Activated B cell treated with CpG ODN at 0.5 μM for 24 hours (primary cell): ENCODE results near the gene NELL2. TPM values are rescaled to one million over a fixed set of nuclear protein-coding genes. Genes with fewer than 3 reads are reported as not detected.

Experiments
- ATAC-seq: fragments of 200-7000 bp; cut with Tn5 transposase; one replicate; pipeline ENCODE4 v1.10.0; 2021; ENCODE audit warnings: low read depth, mild to moderate bottlenecking, moderate library complexity
- CTCF ChIA-PET: fragments of 350-600 bp; sonication (Branson Sonifier 250); formaldehyde crosslinking; loops from one replicate; lab custom pipeline; 2021; ENCODE audit warnings: antibody characterized with exemption; lab: Charles Lee
- POLR2A ChIA-PET: fragments of 350-600 bp; sonication (Branson Sonifier 250); formaldehyde crosslinking; loops from one replicate; lab custom pipeline; 2021; ENCODE audit warnings: antibody characterized with exemption; lab: Charles Lee
- DNase-seq: peaks from one replicate; pipeline ENCODE4 v3.0.0; 2022
- H3K27ac Mint-ChIP-seq: one replicate; pipeline ENCODE4 v1.8.0; 2020; ENCODE audit warnings: mixed read lengths
- H3K27me3 Mint-ChIP-seq: one replicate; pipeline ENCODE4 v1.8.0; 2021; ENCODE audit warnings: mixed read lengths
- H3K36me3 Mint-ChIP-seq: one replicate; pipeline ENCODE4 v1.8.0; 2021; ENCODE audit warnings: low read depth, mixed read lengths
- H3K4me1 Mint-ChIP-seq: one replicate; pipeline ENCODE4 v1.8.0; 2021; ENCODE audit warnings: mixed read lengths
- H3K4me3 Mint-ChIP-seq: one replicate; pipeline ENCODE4 v1.8.0; 2020; ENCODE audit warnings: mild to moderate bottlenecking, mixed read lengths
- H3K9me3 Mint-ChIP-seq: one replicate; pipeline ENCODE4 v1.8.0; 2020; ENCODE audit warnings: mixed read lengths
- intact Hi-C: fragments of 100-400 bp; cut with micrococcal nuclease; formaldehyde crosslinking; loops from one replicate; pipeline ENCODE4 v1.15.1; 2024
- total RNA-seq: library from RNA; stranded (reverse); gene quantifications from 2 replicates; pipeline ENCODE4 v1.2.3, GENCODE V29; 2022
- TF ChIP-seq, protein P1 (sequence below): fragments of 200-600 bp; IDR thresholded peaks from one replicate; pipeline ENCODE4 v1.8.0; 2022; ENCODE audit warnings: antibody characterized with exemption, mild to moderate bottlenecking

NELL2 gene
- total RNA-seq, 1 donor from 2014 or later = not detected

DNA sequence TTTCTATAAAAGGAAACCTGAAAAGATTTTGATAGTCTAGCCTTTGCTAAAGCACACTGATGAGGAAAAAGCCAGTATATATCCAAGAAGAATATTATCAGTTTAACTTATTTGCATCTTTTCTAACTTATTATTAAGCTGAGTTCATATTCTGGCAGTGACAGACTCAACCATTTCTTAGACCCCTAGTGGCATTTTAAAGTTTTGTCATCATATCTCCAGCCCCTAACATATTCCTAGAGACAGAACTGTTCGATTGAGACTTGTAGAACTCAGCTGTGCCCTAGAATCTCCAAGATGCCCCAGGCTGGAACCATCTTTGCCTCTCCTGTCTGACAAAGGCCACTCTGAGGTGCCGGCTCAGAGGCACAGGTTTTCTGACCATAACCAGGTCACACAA is 365.6 kb downstream of the NELL2 start:
- TF ChIP-seq, protein P1, sequence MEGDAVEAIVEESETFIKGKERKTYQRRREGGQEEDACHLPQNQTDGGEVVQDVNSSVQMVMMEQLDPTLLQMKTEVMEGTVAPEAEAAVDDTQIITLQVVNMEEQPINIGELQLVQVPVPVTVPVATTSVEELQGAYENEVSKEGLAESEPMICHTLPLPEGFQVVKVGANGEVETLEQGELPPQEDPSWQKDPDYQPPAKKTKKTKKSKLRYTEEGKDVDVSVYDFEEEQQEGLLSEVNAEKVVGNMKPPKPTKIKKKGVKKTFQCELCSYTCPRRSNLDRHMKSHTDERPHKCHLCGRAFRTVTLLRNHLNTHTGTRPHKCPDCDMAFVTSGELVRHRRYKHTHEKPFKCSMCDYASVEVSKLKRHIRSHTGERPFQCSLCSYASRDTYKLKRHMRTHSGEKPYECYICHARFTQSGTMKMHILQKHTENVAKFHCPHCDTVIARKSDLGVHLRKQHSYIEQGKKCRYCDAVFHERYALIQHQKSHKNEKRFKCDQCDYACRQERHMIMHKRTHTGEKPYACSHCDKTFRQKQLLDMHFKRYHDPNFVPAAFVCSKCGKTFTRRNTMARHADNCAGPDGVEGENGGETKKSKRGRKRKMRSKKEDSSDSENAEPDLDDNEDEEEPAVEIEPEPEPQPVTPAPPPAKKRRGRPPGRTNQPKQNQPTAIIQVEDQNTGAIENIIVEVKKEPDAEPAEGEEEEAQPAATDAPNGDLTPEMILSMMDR = no peak
- ChIA-PET POLR2A (no interaction called here), CTCF (no interaction called here)
- intact Hi-C loops = no loop called here
- Mint-ChIP-seq H3K27ac (no peak overlapping the region), H3K36me3 (no peaks in the 10 kb centered on the region), H3K9me3 (no peaks in the 10 kb centered on the region), H3K4me3 (no peak overlapping the region), H3K27me3 (no peaks in the 10 kb centered on the region), H3K4me1 (no peaks in the 10 kb centered on the region)
- ATAC-seq = no peak
- no peak for DNase-seq

DNA sequence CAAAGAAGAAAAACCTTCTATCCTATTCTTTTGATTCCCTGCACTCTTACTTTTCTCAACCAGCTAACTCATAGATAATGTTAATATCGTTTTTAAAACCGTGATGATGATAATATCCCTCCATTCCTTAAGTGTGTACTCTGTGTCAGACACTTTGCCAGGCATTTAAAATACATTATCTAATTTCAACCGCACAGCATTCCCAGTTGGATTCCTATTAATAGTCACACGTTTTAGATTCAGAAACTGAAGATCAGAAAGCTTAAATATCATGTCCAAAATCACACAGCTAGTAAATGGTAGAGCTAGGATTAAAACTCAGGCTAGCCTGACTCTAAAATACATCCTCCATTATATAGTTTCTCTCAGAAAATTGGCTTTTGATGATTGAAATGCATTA is 366.0 kb downstream of the NELL2 start:
- no peak for DNase-seq
- ChIA-PET POLR2A (no interaction called here), CTCF (interaction anchor here (0.6 kb wide), 1 partner anchor 411 kb away, joined by 3 read pairs; no protein-coding TSS in a partner anchor)
- H3K27me3 Mint-ChIP-seq = no peaks in the 10 kb centered on the region
- H3K4me3 Mint-ChIP-seq = no peak overlapping the region
- intact Hi-C loops = no loop called here
- no peak for ATAC-seq
- no peak overlapping the region for H3K27ac Mint-ChIP-seq
- H3K4me1 Mint-ChIP-seq = no peaks in the 10 kb centered on the region
- TF ChIP-seq, protein P1 = no peak
- H3K36me3 Mint-ChIP-seq = no peaks in the 10 kb centered on the region
- no peaks in the 10 kb centered on the region for H3K9me3 Mint-ChIP-seq

GRCh38 chr12:44509471-44509870 is 366.6 kb downstream of the NELL2 start:
- no peaks in the 10 kb centered on the region for H3K27me3 Mint-ChIP-seq
- no peak for DNase-seq
- TF ChIP-seq, protein P1 = no peak
- intact Hi-C loops = no loop called here
- no peaks in the 10 kb centered on the region for H3K4me1 Mint-ChIP-seq
- H3K9me3 Mint-ChIP-seq = no peaks in the 10 kb centered on the region
- no peak for ATAC-seq
- no peaks in the 10 kb centered on the region for H3K36me3 Mint-ChIP-seq
- ChIA-PET POLR2A (no interaction called here), CTCF (interaction anchor here (0.6 kb wide), 1 partner anchor 412 kb away, joined by 3 read pairs; no protein-coding TSS in a partner anchor)
- H3K4me3 Mint-ChIP-seq = no peak overlapping the region
- no peak overlapping the region for H3K27ac Mint-ChIP-seq

DNA sequence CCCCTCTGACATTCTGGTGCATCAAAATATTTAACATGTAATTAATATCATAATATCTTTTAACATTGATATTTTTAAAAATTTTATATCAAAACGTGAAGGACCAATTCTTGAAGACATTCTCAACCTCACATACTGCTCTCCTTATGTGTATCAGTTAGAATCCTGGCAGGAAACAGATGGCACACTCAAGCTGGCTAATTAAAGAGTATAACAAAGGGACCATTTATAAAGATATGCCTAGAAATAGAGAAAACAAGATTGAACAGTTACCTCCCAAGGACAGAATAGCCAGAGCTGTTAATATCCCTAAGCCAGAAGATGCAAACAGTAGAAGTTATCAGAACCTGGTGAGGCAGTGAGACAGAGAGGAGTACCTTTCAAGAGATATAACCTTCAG is 368.7 kb downstream of the NELL2 start:
- no peak for DNase-seq
- no peaks in the 10 kb centered on the region for H3K4me1 Mint-ChIP-seq
- TF ChIP-seq, protein P1 = no peak
- H3K27me3 Mint-ChIP-seq = no peaks in the 10 kb centered on the region
- CTCF ChIA-PET = no interaction called here
- POLR2A ChIA-PET = no interaction called here
- H3K36me3 Mint-ChIP-seq = no peaks in the 10 kb centered on the region
- no peaks in the 10 kb centered on the region for H3K9me3 Mint-ChIP-seq
- ATAC-seq = no peak
- intact Hi-C loops = no loop called here
- no peak overlapping the region for H3K27ac Mint-ChIP-seq
- no peak overlapping the region for H3K4me3 Mint-ChIP-seq

DNA sequence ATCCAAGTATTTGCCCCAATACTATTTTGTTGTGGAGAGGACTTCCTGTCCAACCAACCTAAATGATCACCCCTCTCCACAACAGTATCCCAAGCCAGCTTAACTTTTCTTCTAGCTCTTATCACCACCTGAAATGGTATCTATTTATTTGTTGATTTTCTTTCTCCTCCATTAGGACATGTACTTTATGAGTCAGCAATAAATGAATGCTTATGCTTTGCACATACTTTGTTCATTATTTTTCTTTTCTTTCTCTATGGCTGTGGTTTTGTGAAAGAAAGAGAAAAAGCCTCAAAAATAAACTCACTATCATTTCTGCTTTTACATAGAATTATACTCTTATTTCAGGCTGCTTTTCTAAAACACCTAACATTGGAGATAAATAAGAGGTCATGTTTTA is 371.3 kb downstream of the NELL2 start:
- Mint-ChIP-seq H3K27ac (no peak overlapping the region), H3K9me3 (peaks cover 2% of the 10 kb centered on the region), H3K27me3 (no peaks in the 10 kb centered on the region), H3K4me1 (no peaks in the 10 kb centered on the region), H3K36me3 (no peaks in the 10 kb centered on the region), H3K4me3 (no peak overlapping the region)
- DNase-seq (no peak), ATAC-seq (no peak)
- ChIA-PET CTCF (no interaction called here), POLR2A (no interaction called here)
- intact Hi-C loops = no loop called here
- TF ChIP-seq, protein P1 = no peak
